HEK293T (cell line): ENCODE results near the gene ODF4.

Experiments used
- CTCF ChIA-PET: fragments of 350-600 bp; formaldehyde crosslinking; extraction: SDS; loops from one replicate; lab custom pipeline; 2021; ENCODE audit warnings: antibody characterized with exemption, inconsistent platforms; lab: Yijun Ruan, JAX
- POLR2A ChIA-PET: fragments of 350-600 bp; formaldehyde crosslinking; extraction: SDS; loops from one replicate; lab custom pipeline; 2020; ENCODE audit warnings: antibody characterized with exemption, inconsistent platforms; lab: Yijun Ruan, JAX
- DNase-seq: peaks from one replicate; pipeline ENCODE4 v3.0.0; 2012; ENCODE audit warnings: mixed read lengths; ENCODE audit errors: extremely low spot score
- ARNT ChIP-seq: fragments of 450-650 bp; IDR thresholded peaks from 2 replicates; pipeline ENCODE4 v1.6.1; 2017; ENCODE audit warnings: mild to moderate bottlenecking
- BHLHE40 ChIP-seq: fragments of 450-650 bp; IDR thresholded peaks from 2 replicates; pipeline ENCODE4 v1.6.1; 2016; ENCODE audit warnings: mild to moderate bottlenecking, moderate library complexity, borderline replicate concordance
- CTBP1 ChIP-seq: fragments of 450-650 bp; IDR thresholded peaks from 2 replicates; pipeline ENCODE4 v1.6.1; 2016; ENCODE audit warnings: borderline replicate concordance
- ELF4 ChIP-seq: fragments of 450-650 bp; IDR thresholded peaks from 2 replicates; pipeline ENCODE4 v1.6.1; 2017; ENCODE audit warnings: antibody characterized with exemption
- FOXA1 ChIP-seq: fragments of 450-650 bp; IDR thresholded peaks from 2 replicates; pipeline ENCODE4 v1.6.1; 2016; ENCODE audit warnings: mild to moderate bottlenecking
- FOXK2 ChIP-seq: fragments of 450-650 bp; IDR thresholded peaks from 2 replicates; pipeline ENCODE4 v1.6.1; 2016; ENCODE audit warnings: mild to moderate bottlenecking
- FOXM1 ChIP-seq: fragments of 450-650 bp; IDR thresholded peaks from 2 replicates; pipeline ENCODE4 v1.6.1; 2017; ENCODE audit warnings: mild to moderate bottlenecking, borderline replicate concordance
- HDGF ChIP-seq: fragments of 450-650 bp; IDR thresholded peaks from 2 replicates; pipeline ENCODE4 v1.6.1; 2017; ENCODE audit warnings: antibody characterized with exemption, borderline replicate concordance
- L3MBTL2 ChIP-seq: fragments of 450-650 bp; conservative IDR thresholded peaks from 2 replicates; pipeline ENCODE4 v1.6.1; 2016; ENCODE audit warnings: mild to moderate bottlenecking
- LEF1 ChIP-seq: fragments of 450-650 bp; IDR thresholded peaks from 2 replicates; pipeline ENCODE4 v1.6.1; 2017; ENCODE audit warnings: mild to moderate bottlenecking, borderline replicate concordance
- NFRKB ChIP-seq: fragments of 450-650 bp; IDR thresholded peaks from 2 replicates; pipeline ENCODE4 v1.6.1; 2016; ENCODE audit warnings: mild to moderate bottlenecking, moderate library complexity
- SP1 ChIP-seq: fragments of 450-650 bp; IDR thresholded peaks from 2 replicates; pipeline ENCODE4 v1.6.1; 2017
- SUZ12 ChIP-seq: fragments of 450-650 bp; IDR thresholded peaks from 2 replicates; pipeline ENCODE4 v1.6.1; 2016; ENCODE audit warnings: mild to moderate bottlenecking
- TARDBP ChIP-seq: fragments of 450-650 bp; IDR thresholded peaks from 2 replicates; pipeline ENCODE4 v1.6.1; 2016
- ZNF384 ChIP-seq: fragments of 450-650 bp; IDR thresholded peaks from 2 replicates; pipeline ENCODE4 v1.6.1; 2016
- TF ChIP-seq, protein P1 (sequence below): fragments of 450-650 bp; IDR thresholded peaks from 2 replicates; pipeline ENCODE4 v1.6.1; 2016

Gene ODF4

GRCh38 chr17:8320990-8321389 is 18.6 kb upstream of the ODF4 start:
- DNase-seq: no peak
- POLR2A ChIA-PET: interaction anchor here (1.2 kb wide), 1 partner anchor 32 kb away, joined by 3 read pairs; the partner anchor contains the start of gene RANGRF
- CTCF ChIA-PET: no interaction called here
- TF ChIP-seq ZNF384 (no peak), TARDBP (no peak), L3MBTL2 (no peak), LEF1 (no peak), FOXM1 (no peak), BHLHE40 (no peak), SUZ12 (no peak), ARNT (no peak), ELF4 (no peak), SP1 (no peak), CTBP1 (no peak), FOXK2 (no peak)
- TF ChIP-seq, protein P1, sequence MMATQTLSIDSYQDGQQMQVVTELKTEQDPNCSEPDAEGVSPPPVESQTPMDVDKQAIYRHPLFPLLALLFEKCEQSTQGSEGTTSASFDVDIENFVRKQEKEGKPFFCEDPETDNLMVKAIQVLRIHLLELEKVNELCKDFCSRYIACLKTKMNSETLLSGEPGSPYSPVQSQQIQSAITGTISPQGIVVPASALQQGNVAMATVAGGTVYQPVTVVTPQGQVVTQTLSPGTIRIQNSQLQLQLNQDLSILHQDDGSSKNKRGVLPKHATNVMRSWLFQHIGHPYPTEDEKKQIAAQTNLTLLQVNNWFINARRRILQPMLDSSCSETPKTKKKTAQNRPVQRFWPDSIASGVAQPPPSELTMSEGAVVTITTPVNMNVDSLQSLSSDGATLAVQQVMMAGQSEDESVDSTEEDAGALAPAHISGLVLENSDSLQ: no peak

GRCh38 chr17:8322061-8322460 is 17.6 kb upstream of the ODF4 start:
- ChIA-PET CTCF (no interaction called here), POLR2A (interaction anchor here (1.2 kb wide), 1 partner anchor 33 kb away, joined by 3 read pairs; the partner anchor contains the start of gene RANGRF)
- no peak for TF ChIP-seq CTBP1
- no peak for TF ChIP-seq SP1
- TF ChIP-seq ARNT: no peak
- TF ChIP-seq L3MBTL2: no peak
- no peak for TF ChIP-seq TARDBP
- no peak for TF ChIP-seq ELF4
- TF ChIP-seq, protein P1: no peak
- TF ChIP-seq LEF1: no peak
- TF ChIP-seq ZNF384: no peak
- no peak for TF ChIP-seq FOXM1
- DNase-seq: no peak

DNA sequence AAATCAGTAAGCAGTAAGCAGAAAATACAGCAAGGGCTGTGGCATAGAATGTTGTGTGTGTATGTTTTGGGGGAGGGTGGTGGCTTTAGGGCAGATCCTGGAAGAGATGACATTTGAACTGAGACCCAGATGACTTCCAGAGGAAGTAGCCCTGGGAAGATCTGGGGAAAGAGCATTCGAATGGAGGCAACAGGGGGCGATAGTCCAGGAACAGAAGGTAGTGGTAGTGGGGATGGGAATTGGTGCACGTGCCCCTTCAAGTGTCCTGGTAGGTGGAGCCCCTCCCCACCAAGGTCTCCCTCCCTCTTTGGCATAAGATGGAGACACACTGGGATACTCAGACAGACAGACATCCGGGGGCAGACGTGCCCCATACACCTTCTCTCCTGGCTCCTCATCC is 15.5 kb upstream of the ODF4 start:
- no peak for DNase-seq
- CTCF ChIA-PET: no interaction called here
- TF ChIP-seq HDGF: no peak
- no peak for TF ChIP-seq FOXK2
- TF ChIP-seq ZNF384: no peak
- TF ChIP-seq ELF4: no peak
- TF ChIP-seq FOXA1: no peak
- no peak for TF ChIP-seq ARNT
- TF ChIP-seq NFRKB: no peak
- no peak for TF ChIP-seq CTBP1
- TF ChIP-seq L3MBTL2: no peak
- no peak for TF ChIP-seq SP1
- TF ChIP-seq TARDBP: no peak
- no peak for TF ChIP-seq FOXM1
- no peak for TF ChIP-seq BHLHE40
- TF ChIP-seq SUZ12: no peak
- POLR2A ChIA-PET: no interaction called here

- ChIA-PET POLR2A (interaction anchor here (0.9 kb wide), 1 partner anchor 77 kb away, joined by 3 read pairs; the partner anchor contains the start of gene CTC1), CTCF (no interaction called here)
- DNase-seq: no peak
- TF ChIP-seq SP1 (no peak), L3MBTL2 (no peak), NFRKB (no peak), TARDBP (no peak), ARNT (no peak), BHLHE40 (no peak), CTBP1 (no peak), FOXA1 (no peak), ZNF384 (no peak), LEF1 (no peak), FOXK2 (no peak), ELF4 (no peak), SUZ12 (no peak), FOXM1 (no peak), HDGF (no peak)
- TF ChIP-seq, protein P1: no peak
Observed at GRCh38 chr17:8324923-8325322, 14.7 kb upstream of the ODF4 start.

DNA sequence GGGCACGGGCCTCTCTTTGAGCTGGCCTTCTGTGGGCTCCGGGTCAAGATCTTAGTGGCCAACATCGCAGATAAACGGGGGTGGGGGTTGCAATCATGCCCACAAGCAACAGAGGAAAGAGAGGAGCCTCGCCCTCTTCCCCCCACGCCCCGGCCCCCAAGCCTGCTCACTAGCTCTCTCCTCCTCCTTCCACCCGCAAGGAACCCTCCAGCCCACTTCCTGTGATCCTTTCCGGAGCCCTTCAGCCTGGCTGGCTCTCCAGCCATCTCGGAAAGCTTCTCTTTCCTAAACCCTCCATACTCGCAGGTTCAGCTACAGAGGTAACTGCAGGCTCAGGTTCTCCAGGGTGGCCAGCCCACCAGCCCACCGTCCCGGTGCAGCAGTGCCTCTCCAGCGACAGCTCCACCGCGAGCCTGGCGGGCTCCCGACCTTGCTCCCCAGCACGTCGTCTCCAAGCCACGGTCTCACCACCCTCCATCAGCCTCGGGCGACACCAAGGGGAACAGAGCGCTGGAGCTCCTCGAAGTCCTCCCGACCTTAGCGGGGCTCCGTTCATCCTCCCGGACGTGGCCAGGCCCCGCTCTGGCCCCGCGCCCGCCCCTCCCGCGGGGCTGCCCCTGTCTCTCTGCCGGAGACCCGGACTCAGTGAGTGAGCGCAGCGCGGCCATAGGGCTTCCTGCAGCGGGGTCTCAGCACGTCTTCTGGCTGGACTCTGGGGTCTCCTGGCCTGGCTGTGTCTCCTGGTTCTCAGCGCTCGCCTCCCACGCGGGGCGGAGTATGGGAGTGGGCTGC is 12.9 kb upstream of the ODF4 start:
- POLR2A ChIA-PET: no interaction called here
- TF ChIP-seq SP1 (no peak), FOXM1 (no peak), ARNT (no peak), NFRKB (no peak), FOXK2 (no peak), CTBP1 (no peak), ZNF384 (no peak), ELF4 (no peak), TARDBP (no peak), BHLHE40 (no peak), L3MBTL2 (no peak), FOXA1 (no peak), LEF1 (no peak), HDGF (no peak), SUZ12 (no peak)
- TF ChIP-seq, protein P1: no peak
- DNase-seq: no peak
- CTCF ChIA-PET: interaction anchor here (0.6 to 1.1 kb wide), 2 partner anchors 8 to 414 kb away, joined by 3 to 4 read pairs; no protein-coding TSS in a partner anchor
